ENCODE data around the gene STAG2. TPM values are rescaled to one million over a fixed set of nuclear protein-coding genes. Genes with fewer than 3 reads are reported as not detected.
A peak's percentile ranks its signal among the peaks of the same experiment; 100 is the strongest.

STAG2 gene
- total RNA-seq, 1 donor: 91.2 TPM

- Histone ChIP-seq H3K9me3 (ENCODE audit: low read depth, low read length) (no peaks in the 10 kb centered on the region), H3K4me1 (ENCODE audit: insufficient read depth, low read length) (peaks cover 17% of the 10 kb centered on the region), H3K4me2 (ENCODE audit: insufficient read depth, low read length) (peak overlapping the region; percentile 86), H3K79me2 (ENCODE audit: insufficient read depth, low read length) (peaks cover 51% of the 10 kb centered on the region), H2AFZ (ENCODE audit: low read length) (peak overlapping the region; percentile 13), H3K36me3 (ENCODE audit: insufficient read depth, low read length) (no peaks in the 10 kb centered on the region), H3K27ac (ENCODE audit: low read depth, low read length) (peak overlapping the region; percentile 90), H3K27me3 (ENCODE audit: insufficient read depth, low read length) (no peaks in the 10 kb centered on the region), H4K20me1 (ENCODE audit: insufficient read depth, low read length) (peaks cover 17% of the 10 kb centered on the region), H3K4me3 (ENCODE audit: insufficient read depth, low read length) (peak overlapping the region; percentile 84)
- DNase-seq (ENCODE audit: insufficient read length, low spot score, missing footprints): no peak
- TF ChIP-seq, protein P1, sequence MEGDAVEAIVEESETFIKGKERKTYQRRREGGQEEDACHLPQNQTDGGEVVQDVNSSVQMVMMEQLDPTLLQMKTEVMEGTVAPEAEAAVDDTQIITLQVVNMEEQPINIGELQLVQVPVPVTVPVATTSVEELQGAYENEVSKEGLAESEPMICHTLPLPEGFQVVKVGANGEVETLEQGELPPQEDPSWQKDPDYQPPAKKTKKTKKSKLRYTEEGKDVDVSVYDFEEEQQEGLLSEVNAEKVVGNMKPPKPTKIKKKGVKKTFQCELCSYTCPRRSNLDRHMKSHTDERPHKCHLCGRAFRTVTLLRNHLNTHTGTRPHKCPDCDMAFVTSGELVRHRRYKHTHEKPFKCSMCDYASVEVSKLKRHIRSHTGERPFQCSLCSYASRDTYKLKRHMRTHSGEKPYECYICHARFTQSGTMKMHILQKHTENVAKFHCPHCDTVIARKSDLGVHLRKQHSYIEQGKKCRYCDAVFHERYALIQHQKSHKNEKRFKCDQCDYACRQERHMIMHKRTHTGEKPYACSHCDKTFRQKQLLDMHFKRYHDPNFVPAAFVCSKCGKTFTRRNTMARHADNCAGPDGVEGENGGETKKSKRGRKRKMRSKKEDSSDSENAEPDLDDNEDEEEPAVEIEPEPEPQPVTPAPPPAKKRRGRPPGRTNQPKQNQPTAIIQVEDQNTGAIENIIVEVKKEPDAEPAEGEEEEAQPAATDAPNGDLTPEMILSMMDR (IDR thresholded peaks at IDR 0.05; ENCODE audit: extremely low read depth, low read depth, low read length): no peak
Measured at GRCh38 chrX:123962006-123962467, 531 bp downstream of the STAG2 start.

GRCh38 chrX:123962794-123963373 is 1.4 kb downstream of the STAG2 start:
- Histone ChIP-seq H3K79me2 (ENCODE audit: insufficient read depth, low read length) (peaks cover 58% of the 10 kb centered on the region), H4K20me1 (ENCODE audit: insufficient read depth, low read length) (peaks cover 17% of the 10 kb centered on the region), H3K4me2 (ENCODE audit: insufficient read depth, low read length) (peak overlapping the region; percentile 86), H3K4me3 (ENCODE audit: insufficient read depth, low read length) (peak overlapping the region; percentile 84), H3K4me1 (ENCODE audit: insufficient read depth, low read length) (peaks cover 17% of the 10 kb centered on the region), H3K27ac (ENCODE audit: low read depth, low read length) (peak overlapping the region; percentile 90), H2AFZ (ENCODE audit: low read length) (peak overlapping the region; percentile 62), H3K36me3 (ENCODE audit: insufficient read depth, low read length) (no peaks in the 10 kb centered on the region), H3K9me3 (ENCODE audit: low read depth, low read length) (no peaks in the 10 kb centered on the region), H3K27me3 (ENCODE audit: insufficient read depth, low read length) (no peaks in the 10 kb centered on the region)
- TF ChIP-seq, protein P1 (IDR thresholded peaks at IDR 0.05; ENCODE audit: extremely low read depth, low read depth, low read length): no peak
- DNase-seq (ENCODE audit: insufficient read length, low spot score, missing footprints): peak; percentile 89

GRCh38 chrX:123964156-123964834 is 2.8 kb downstream of the STAG2 start:
- peak overlapping the region; percentile 84 for H3K4me3 ChIP-seq (ENCODE audit: insufficient read depth, low read length)

DNA sequence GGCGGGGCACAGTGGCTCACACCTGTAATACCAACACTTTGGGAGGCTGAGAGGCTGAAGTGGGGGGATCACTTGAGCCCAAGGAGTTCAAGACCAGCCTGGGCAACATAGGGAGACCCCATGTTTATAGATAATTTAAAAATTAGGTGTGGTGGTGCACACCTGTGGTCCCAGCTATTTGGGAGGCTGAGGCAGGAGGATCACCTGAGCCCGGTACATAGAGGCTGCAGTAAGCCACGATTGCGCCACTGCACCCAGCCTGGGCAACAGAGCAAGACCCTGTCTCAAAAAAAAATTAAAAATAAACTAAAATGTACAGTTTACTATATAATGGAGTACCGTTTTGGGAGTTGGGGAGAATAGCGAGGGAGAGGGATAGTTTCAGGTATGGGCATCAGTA is 4.2 kb downstream of the STAG2 start:
- Histone ChIP-seq H3K9me3 (ENCODE audit: low read depth, low read length) (no peaks in the 10 kb centered on the region), H4K20me1 (ENCODE audit: insufficient read depth, low read length) (peaks cover 17% of the 10 kb centered on the region)

More at GRCh38 chrX:123964156-123964834, 2.8 kb downstream of the STAG2 start:
- no peak for DNase-seq (ENCODE audit: insufficient read length, low spot score, missing footprints)
- no peak overlapping the region for H2AFZ ChIP-seq (ENCODE audit: low read length)
- no peaks in the 10 kb centered on the region for H3K9me3 ChIP-seq (ENCODE audit: low read depth, low read length)
- peak overlapping the region; percentile 28 for H3K27ac ChIP-seq (ENCODE audit: low read depth, low read length)
- TF ChIP-seq, protein P1 (IDR thresholded peaks at IDR 0.05; ENCODE audit: extremely low read depth, low read depth, low read length): no peak
- peaks cover 17% of the 10 kb centered on the region for H3K4me1 ChIP-seq (ENCODE audit: insufficient read depth, low read length)
- H3K27me3 ChIP-seq (ENCODE audit: insufficient read depth, low read length): no peaks in the 10 kb centered on the region
- H3K4me2 ChIP-seq (ENCODE audit: insufficient read depth, low read length): peak overlapping the region; percentile 86
- H4K20me1 ChIP-seq (ENCODE audit: insufficient read depth, low read length): peaks cover 17% of the 10 kb centered on the region
- no peaks in the 10 kb centered on the region for H3K36me3 ChIP-seq (ENCODE audit: insufficient read depth, low read length)
- peaks cover 72% of the 10 kb centered on the region for H3K79me2 ChIP-seq (ENCODE audit: insufficient read depth, low read length)

More for the DNA sequence above, 4.2 kb downstream of the STAG2 start:
- Histone ChIP-seq H3K27ac (ENCODE audit: low read depth, low read length) (no peak overlapping the region), H3K36me3 (ENCODE audit: insufficient read depth, low read length) (no peaks in the 10 kb centered on the region), H3K4me3 (ENCODE audit: insufficient read depth, low read length) (no peak overlapping the region), H3K27me3 (ENCODE audit: insufficient read depth, low read length) (no peaks in the 10 kb centered on the region), H2AFZ (ENCODE audit: low read length) (no peak overlapping the region), H3K4me1 (ENCODE audit: insufficient read depth, low read length) (peaks cover 17% of the 10 kb centered on the region), H3K4me2 (ENCODE audit: insufficient read depth, low read length) (no peak overlapping the region), H3K79me2 (ENCODE audit: insufficient read depth, low read length) (peaks cover 83% of the 10 kb centered on the region)
- no peak for DNase-seq (ENCODE audit: insufficient read length, low spot score, missing footprints)
- TF ChIP-seq, protein P1 (IDR thresholded peaks at IDR 0.05; ENCODE audit: extremely low read depth, low read depth, low read length): no peak
